Epidermal melanocyte (primary cell): ENCODE measurements around the gene SPRR2E.
"Not testable (repeated sequence)": the region's sequence is repeated elsewhere in the genome, so short reads cannot be mapped to it uniquely, and the experiment has no call there.

Source experiments
- DNase-seq: peaks from one replicate; pipeline ENCODE4 v3.0.0; 2011; ENCODE audit warnings: low spot score; ENCODE audit not compliant: insufficient read length

Gene SPRR2E

GRCh38 chr1:153070243-153070642 lies 24.1 kb downstream of the SPRR2E start:
- DNase-seq, result no peak

GRCh38 chr1:153058826-153059784 lies 35.2 kb downstream of the SPRR2E start:
- DNase-seq, result no peak

GRCh38 chr1:153058154-153058553 lies 36.2 kb downstream of the SPRR2E start:
- DNase-seq, result no peak

DNA sequence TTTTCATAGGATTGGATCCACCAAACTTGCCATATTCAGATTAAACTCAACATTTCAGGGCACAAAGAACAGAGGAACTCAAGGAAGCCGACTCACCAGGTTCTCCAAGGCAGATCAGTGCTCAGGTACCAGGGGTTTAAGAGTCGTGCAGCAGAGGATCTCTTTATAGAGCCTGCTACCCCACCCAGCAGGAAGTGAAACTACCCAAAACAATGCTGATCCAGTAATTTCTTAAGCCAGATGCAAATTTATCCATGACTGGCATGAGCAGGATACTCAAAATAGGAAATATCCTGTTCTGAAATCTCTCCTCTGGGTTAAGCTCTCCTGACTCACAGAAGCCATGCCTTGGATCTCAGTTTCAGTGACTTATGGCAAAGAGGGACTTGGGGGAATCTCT lies 37.0 kb downstream of the SPRR2E start, which contains the start of gene SPRR2A:
TSS of gene SPRR2A (minus strand) at position 138 of the 400 bp plus-strand sequence. CDS start 777 bp downstream, outside the sequence.
- no peak for DNase-seq

DNA sequence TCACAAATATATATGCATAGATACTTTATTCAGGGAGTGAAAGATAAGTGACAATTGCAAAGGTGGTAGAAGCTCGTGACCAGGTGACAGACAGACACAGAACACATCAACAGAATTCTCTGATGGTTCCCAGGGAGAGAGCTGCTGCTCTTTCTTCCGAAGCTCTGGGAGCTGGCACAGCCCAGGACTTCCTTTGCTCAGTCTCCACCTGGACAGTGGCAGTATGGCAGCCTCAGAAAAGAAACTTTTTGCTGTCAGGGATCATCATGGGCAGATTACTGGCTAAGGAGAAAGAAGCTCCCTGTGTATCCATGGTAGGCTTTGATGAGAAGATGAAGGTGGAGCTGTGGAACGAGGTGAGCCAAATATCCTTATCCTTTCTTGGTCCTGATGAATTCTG lies 38.2 kb downstream of the SPRR2E start:
- DNase-seq, result not testable (repeated sequence)

- no peak for DNase-seq
Measured at GRCh38 chr1:153049211-153049610, 45.1 kb downstream of the SPRR2E start.
